ENCODE results near the gene TANC2.

TANC2 gene

DNA sequence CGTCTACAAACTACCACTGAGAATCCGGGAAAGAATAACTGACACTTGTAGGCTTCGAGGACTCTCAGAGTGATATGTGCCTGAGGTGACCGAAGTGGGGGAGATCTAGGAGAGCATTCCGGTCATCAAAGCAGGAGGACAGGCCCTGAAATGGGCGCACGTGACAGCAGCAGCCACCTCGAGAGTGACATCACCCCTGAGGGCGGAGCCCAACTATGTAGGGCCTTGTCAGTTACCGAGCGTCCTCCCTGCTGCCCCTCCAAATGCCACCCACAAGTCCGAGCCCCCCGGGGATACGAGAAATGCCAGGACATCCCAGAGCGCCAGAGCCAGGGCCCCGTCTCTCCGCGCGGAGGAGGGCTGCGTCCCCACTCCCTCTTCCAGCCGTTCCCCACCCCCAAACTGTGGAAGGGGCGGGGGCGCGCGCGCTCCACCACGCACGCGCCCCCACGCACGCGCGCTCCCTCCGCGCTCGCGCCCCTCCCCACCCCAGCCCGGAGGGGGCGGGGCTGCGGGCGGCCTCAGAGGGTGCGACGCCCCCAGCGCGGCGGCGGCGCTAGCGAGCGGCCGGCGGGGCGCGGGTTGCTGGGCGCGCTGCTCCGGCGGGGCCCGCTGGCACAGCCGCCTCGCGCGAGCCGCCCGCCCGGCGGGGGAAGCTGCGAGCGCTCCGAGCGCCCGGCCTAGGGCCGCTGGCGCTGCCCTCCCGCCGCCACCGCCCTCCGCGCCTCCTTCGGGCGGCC lies at the start of gene TANC2:
Gene TANC2 (plus strand): TSS at position 550 of the 740 bp plus-strand sequence. CDS start 43,325 bp downstream, outside the sequence.
- peak; percentile 92 for DNase-seq (ENCODE audit: low spot score)

DNA sequence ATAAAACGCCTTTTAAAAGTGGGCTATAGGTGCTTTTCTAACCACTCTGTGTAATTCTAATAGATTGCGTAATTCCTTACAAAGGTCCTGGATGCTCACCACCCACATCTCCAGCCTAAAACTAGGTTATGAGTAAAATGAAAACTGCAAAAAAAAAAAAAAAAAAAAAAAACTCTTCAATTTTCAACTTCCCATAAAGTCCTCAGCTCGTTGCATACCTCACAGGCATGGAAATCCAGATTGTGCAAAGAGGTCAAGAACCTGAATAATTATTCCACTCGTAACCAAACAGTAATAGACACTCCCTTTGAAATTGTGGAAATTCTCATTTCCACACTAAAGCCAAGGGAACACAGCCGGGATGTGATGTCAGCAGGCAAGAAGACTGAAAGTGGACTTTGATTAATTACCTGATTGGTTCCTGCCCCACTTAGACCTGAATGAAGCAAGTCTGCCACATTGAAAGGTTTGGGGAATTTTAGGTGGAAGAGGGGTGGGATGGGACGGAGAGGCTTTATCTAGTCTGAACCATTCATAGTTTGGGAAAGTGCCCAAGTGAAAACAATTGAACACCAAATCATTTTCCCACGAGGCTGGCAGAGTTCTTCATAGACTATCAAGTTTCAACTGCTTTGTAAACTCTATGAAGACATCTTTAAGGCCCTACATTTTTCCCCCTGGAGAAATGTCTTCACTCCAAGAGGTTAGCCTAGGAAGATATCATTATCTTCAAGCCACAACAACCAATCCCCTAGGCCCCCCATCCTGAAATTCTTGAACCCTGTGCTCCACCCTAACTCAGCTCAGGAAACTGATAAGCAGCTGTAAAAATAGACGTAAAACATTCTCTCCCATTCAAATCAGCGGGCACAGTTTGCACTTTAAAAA lies 49.1 kb upstream of the TANC2 start:
- no peak for DNase-seq (ENCODE audit: low spot score)

DNA sequence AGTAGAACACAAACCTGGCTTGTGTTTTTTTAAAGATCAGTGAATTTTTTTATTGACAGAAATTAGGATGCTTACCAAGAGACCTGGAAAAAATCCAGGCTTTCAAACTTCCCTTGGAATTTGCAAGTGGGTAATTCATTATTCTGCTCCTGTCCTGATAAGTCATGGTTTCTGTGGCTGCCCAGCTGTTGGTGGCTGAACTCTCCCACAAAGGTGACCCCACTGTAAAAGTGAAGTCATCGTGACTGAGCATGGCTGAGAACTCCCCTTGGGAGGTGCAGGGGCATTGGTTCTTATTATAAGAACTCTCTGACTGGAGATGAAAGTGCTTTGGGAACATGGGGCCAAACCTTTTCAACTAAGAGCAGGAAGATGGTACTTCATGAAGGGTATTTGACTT lies 46.6 kb upstream of the TANC2 start:
- DNase-seq (ENCODE audit: low spot score), result no peak

DNA sequence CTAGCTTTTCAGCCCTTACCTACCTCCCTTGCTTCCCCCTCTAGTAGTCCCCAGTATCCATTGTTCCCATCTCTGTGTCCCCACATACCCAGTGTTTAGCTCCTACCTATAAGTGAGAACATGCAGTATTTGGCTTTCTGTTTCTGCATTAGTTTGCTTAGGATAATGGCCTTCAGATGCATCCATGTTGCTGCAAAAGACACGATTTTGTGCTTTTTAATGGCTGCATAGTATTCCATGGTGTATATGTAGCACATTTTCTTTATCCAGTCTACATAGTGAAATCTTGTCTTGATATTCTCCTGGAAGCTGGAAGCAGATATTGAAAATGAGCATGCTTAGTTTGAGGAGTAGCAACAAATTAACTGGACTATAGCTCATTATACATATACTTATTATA lies 45.7 kb upstream of the TANC2 start:
- DNase-seq (ENCODE audit: low spot score), result no peak

DNA sequence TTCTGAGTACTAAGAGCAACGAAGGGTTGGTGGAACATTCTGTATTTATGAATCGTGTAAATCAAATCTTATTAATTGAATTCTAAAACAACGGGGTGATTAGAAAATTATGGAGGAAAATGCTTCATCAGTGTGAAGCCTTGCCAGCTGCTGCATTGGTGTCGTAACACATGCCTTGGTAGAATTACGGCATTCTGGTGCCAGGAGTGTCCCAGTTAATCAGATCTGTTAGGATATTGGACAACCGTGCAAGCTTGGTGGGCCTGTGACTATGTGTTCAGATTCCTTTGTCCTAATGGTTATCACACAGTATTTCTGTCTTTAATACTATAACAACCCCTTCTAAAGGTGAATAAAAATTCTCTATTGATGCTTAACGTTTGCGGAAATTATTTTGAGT lies 44.2 kb upstream of the TANC2 start:
- no peak for DNase-seq (ENCODE audit: low spot score)

DNA sequence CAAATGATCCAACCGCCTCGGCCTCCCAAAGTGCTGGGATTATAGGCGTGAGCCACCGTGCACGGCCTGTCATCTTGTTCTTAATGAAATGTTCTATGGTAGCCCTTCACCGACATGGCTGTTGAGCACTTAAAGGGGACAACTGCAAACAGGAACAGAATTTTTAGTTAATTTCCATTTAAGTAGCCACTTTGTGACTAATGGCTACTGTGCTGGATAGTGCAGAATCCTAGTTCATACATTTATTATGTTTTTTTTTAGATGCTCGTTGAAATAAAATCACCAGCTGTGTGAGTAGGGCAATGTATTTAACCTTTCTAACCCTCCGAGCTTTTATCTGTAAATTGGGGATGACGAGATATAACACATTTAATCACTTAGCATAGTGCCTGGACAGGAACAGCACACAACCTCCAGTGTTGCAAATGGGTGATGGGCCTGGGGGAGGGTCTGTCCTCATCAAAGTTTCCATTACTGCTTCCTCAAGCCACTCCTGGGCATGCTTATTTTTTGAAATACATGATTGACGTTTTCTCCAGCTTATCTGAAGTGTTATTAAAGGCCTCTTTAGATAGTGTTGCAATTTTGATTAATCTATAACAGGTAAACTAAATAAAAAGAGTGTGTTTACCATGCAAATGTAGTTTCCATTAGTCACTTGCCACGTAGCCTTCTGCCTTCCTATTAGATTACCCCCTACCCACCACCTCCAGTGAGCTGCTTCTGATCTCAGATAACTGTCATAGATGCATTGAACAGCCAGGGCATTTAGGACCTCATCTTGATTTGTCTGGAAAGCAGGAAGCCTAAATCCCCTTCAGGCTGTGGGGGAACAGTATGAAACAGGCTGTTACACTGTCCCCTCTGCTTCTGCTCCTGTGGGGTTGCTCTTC lies 42.5 kb upstream of the TANC2 start:
- DNase-seq (ENCODE audit: low spot score), result no peak

DNA sequence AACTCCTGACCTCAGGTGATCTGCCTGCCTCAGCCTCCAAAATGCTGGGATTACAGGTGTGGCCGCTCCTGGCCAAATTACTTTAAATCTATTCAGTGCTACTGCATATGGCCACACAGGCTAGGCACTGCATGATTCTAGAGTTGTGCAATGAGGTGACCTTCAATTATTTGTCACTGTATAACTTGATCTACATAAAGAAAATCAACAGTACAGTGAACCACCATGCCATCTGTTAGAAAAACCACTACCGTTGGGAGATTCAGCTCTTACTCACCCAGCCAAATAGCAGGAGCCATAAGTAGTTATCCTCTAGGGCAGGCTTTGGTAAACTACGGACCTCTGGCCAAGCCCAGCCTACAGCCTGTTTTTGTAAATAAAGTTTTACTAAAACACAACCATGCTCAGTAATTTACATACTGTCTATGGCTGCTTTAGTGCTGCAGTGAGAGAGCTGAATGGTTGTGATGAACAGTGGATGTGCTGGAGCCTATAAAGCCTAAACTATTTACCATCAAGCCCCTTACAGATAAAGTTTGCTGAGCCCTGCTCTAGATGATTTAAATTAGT lies 40.7 kb upstream of the TANC2 start:
- no peak for DNase-seq (ENCODE audit: low spot score)

DNA sequence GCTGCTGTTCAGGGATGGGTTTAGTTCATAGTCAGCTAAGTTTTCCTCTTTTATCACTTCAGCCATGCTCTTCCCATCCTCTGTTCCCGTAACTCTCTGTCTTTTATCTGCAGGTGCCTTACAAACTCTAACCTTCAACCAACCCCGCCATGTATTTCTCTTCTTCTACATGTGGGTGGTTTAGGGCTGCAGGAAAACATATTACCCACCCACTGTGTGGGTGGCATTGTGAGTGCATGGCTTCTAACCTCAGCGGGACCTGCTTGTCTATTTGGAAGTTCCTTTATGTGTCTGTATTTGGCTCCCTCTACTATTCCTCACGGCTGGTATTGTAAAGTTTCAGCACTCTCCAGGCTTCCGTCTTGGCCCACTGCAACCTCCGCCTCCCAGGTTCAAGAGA lies 39.0 kb upstream of the TANC2 start:
- no peak for DNase-seq (ENCODE audit: low spot score)

DNA sequence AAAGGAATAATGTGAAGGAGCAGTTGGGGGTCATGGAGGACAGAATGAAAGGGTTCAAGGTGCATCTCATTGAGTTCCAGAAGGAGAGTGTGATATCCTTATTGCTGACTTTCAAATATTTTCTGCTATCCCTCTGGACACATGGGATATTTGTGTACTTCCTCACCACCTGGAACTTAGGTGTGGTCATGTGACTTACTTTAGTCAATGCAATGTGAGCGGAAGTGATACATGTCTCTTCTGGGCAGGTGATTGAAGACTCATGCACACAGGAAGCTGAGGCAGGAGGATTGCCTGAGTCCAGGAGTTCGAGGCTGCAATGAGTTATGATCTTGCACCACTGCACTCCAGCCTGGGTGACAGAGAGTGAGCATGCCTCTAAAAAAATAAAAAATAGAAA lies 36.7 kb upstream of the TANC2 start:
- no peak for DNase-seq (ENCODE audit: low spot score)

DNA sequence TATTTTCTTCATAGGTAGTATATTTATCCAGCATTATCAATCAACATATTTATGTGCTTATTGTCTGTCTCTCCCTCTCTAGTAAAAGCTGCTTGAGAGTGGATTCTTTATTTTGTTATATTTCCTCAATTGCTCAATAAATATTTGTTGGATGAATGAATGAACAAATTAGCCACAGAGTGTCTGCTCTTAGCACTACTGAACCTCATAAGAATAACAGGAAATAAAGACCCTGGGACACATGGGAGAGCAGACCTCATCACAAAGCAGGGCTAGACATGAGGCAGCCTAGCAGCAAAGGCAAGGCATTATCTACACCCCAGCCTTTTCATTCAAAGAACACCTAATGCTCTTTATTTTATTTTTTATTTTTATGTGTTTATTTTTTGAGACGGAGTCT lies 34.9 kb upstream of the TANC2 start:
- no peak for DNase-seq (ENCODE audit: low spot score)

DNA sequence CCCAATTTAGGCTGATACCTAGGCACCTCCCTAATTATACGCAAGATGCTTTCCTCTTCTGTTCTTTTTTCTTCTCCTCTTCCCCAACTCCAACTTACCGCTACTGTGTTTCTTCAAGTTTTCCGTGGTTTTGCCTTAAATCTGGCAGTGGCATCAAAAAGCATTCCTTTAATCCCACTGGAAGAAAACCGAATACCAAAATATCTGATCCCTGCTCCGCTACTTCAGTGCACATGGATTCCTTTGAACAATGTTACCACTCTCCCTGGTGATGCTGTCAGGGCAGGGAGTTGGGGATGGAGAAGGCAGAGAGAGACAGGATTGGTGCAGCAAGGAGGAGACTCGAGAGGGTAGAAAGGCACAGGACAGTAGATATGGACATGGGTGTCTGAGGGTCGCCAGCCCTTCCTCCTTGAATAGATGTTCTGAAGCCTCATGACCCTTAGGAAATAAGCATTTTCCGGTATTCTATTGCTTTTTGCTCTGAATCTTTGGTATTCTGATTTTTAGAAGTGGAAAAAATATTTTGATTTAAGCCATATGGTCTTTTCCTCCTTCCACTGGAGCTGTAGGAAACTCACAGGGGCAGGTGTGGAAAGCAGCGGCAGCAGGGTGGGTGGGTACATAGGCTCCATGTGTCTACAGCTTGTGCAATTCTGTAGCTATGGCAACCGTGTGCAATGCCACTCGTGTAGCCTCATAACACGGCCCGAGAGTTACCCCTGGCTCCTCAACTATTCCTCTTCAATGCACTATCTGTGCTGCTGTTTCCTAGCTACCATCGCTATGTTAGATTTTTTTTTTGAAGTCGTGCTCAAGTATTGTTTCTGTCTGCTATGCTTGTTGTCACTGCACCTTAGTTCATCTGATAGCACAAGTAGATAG lies 32.3 kb upstream of the TANC2 start:
- no peak for DNase-seq (ENCODE audit: low spot score)

DNA sequence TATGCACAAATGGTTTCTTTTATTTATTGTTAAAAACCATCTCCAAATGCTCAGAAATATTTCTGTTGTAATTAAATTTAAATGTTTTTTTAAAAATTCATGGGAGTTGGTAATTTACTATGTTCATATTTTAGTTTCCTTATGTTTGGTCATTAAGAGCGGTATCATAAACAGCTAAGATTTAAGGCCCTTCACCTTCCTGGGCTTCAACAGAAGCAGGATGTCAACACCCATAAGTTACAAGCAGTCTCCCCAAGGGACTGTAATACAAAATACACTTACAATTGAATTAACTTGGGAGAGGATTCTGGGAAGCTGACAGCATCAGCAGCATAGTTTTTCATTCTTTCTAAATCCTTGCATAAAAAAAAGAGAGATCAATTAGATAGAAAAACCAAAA lies 30.9 kb upstream of the TANC2 start:
- no peak for DNase-seq (ENCODE audit: low spot score)

DNA sequence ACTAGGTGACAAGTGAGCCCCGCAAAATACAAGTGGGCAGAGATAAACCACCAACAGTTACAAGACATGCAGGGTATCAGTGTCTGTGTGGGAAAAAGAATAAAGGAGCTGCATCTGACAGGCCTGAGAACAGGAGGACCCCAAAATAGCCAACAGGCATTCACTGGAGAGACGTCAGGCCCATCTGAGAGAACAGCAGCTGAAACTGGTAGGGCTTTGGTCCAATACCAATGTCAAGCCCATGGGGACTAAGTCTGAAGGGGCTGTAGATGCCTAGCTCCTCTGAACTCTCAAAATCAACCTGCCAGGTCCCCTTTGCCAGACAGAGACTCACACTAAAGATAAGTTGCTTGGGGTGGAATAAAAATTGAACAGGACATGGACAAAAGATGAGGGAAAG lies 30.5 kb upstream of the TANC2 start:
- no peak for DNase-seq (ENCODE audit: low spot score)

DNA sequence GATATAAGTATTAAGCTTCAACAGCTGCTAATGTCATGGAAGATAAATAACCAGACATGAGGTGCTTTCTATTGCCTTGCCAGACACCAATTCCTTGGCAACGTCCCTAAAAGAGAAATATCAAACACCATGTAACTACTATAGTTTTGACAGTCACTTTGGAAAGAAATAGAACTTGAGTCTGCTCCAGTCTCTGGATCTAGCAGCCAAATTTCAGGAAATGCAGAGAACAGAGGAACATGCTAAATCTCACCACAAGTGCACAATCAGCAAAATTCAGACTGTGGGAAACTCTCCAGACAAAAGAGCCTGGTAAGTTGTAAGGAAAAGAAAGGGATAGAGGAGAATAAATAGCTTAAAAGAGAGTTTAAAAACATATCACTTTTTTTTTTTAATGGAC lies 28.4 kb upstream of the TANC2 start:
- no peak for DNase-seq (ENCODE audit: low spot score)

DNA sequence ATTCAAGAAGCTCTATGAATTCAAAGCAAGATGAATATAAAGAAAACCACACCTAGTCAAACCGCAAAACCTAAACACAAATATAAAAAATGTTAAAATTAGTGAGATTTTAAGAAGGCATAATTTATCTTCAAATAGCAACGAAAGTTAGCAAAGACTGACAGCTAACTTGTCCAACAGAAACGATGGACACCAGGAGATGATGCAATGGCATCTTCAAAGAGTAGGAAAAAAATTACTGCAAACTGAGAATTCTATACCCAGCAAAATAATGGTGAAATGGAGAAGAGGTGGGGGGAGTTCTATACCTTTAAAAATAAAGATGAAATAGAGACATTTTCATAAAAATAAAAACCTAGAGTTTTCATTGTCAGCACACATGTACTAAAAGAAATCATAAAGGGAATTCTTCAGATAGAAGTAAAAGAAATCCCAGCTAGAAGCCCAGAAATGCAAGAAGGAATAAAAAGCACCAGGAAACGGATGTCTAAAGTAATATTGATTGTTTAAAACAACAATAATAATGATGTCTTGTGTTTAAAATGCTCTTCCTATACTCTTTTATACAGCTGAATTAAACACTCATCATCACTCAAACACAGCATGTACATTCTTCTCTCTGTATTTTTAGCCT lies 24.6 kb upstream of the TANC2 start:
- no peak for DNase-seq (ENCODE audit: low spot score)

DNA sequence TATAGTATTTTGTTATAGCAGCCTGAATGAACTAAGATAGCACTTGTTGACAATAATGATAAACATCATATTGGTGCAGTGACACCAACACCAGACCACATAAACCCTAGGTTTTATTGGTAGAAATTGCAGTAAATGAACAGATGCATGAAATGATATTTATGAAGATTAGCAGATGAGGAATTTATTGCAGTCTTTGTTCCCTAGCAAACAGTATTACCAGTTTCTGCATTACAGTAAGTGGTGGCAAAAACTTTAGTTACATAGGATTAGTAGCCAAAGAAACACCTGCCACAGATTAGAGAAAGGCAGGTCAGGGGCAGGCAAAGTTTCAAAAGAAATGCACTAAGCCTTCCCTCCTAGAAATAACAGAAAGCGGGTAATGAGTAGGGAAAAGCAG lies 17.7 kb upstream of the TANC2 start:
- no peak for DNase-seq (ENCODE audit: low spot score)

DNA sequence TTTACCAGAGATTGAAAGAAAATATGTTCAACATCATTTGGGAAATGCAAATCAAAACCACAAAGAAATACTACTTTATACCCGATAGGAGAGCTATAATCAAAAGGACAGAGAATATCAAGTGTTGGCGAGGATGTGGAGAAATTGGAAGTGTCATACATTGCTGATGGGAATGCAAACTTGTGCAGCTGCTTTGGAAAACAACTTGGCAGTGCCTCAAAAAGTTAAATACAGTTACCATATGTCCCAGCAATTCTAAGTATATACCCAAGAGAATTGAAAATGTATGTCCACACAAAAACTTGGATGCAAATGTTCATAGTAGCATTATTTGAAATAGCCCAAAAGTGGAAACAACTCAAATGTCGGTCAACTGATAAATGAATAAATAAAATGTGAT lies 17.0 kb upstream of the TANC2 start:
- DNase-seq (ENCODE audit: low spot score), result no peak

DNA sequence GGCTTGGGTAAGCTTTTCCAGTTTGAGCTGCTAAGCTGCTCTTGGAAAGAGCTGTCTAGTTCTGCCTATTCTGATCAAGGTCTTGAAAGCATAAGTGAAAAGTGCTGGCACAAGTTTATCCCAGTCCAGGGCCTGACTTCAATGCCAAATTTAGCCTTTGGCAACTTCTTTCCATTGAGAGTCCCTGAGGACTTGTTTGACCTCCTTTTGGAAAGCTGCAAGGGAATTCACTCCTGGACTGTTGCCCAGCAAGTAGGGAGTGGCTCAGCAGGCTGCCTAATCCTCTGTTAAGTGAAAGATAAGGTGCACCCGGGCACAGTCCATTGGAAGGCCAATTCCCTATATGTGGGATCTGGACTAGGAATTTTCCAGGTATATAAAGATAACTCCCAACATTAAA lies 16.0 kb upstream of the TANC2 start:
- peak; percentile 27 for DNase-seq (ENCODE audit: low spot score)

DNA sequence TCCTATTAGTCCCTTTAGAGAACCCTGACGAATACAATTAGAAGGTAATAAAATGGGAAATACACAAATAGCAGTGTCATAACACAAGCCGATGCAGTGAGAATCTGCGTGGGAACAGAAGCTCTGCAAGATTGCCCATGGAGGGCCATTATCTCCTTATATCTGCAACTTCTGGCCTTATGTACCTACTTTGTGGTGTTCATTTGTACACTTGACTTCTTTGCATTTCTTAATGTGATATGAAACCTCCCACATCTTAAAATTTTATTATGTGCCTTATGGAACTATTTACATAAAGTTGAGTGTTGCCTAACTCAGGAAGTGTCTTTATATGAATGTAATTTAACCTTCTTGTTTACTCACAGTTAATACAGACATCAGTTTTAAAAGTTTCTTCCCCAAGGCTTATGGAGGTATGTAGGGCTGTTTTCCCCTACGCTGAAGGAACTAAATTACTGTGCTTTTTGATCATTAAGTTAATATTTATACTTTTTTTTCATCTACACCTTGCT lies 10.1 kb upstream of the TANC2 start:
- no peak for DNase-seq (ENCODE audit: low spot score)

DNA sequence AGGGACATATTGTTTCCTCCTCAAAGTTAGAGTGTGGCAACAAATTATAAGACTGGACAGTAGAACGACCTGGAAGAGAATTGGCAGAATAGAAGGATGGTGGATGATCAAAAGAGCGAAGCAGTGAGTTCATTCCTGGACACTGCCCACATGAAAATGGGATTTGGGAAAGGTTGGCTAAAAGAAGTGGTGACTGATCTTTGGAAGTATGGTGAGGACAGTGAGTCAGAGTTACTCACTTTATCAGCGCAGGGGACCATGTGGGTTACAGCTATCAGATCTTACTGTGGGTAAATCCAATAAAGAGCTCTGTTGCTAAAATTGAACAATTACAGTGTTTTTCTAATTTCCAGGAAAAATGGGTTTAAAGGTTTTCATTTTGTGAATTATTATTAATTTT lies 2.7 kb upstream of the TANC2 start:
- DNase-seq (ENCODE audit: low spot score), result no peak
